Loucy (cell line): ENCODE results near the gene EXOSC2.
A peak's percentile ranks its signal among the peaks of the same experiment; 100 is the strongest.

Source experiments
- H2AFZ ChIP-seq: fragments of 200-600 bp; sonication (generic); 2 replicates; pipeline ENCODE4 v1.6.0; 2016; ENCODE audit warnings: antibody characterized with exemption, mild to moderate bottlenecking, low read length, moderate library complexity
- H3F3A ChIP-seq: fragments of 200-600 bp; 2 replicates; pipeline ENCODE4 v1.6.0; 2016; ENCODE audit warnings: antibody characterized with exemption, low read depth, mild to moderate bottlenecking
- H3K27me3 ChIP-seq: fragments of 200-600 bp; sonication (generic); 2 replicates; pipeline ENCODE4 v1.6.1; 2014; ENCODE audit warnings: low read length, mild to moderate bottlenecking; ENCODE audit not compliant: insufficient read depth, poor library complexity, severe bottlenecking
- H3K36me3 ChIP-seq: fragments of 200-600 bp; sonication (generic); 2 replicates; pipeline ENCODE4 v1.6.1; 2016; ENCODE audit warnings: low read length; ENCODE audit not compliant: insufficient read depth
- H3K4me1 ChIP-seq: fragments of 200-600 bp; sonication (generic); 2 replicates; pipeline ENCODE4 v1.5.1; 2014; ENCODE audit warnings: low read length, mild to moderate bottlenecking; ENCODE audit not compliant: insufficient read depth, poor library complexity, severe bottlenecking
- H3K4me2 ChIP-seq: fragments of 200-600 bp; sonication (generic); 2 replicates; pipeline ENCODE4 v1.6.0; 2014; ENCODE audit warnings: antibody characterized with exemption, low read length, low read depth, mild to moderate bottlenecking; ENCODE audit not compliant: poor library complexity, severe bottlenecking
- H3K4me3 ChIP-seq: fragments of 200-600 bp; sonication (generic); 2 replicates; pipeline ENCODE4 v1.5.1; 2014; ENCODE audit warnings: low read length, mild to moderate bottlenecking, mixed read lengths; ENCODE audit not compliant: poor library complexity, severe bottlenecking
- H3K79me2 ChIP-seq: fragments of 200-600 bp; sonication (generic); 2 replicates; pipeline ENCODE4 v1.6.1; 2014; ENCODE audit warnings: low read length; ENCODE audit not compliant: insufficient read depth
- H3K9ac ChIP-seq: fragments of 200-600 bp; sonication (generic); 2 replicates; pipeline ENCODE4 v1.6.0; 2014; ENCODE audit warnings: mild to moderate bottlenecking, low read depth, low read length, moderate library complexity; ENCODE audit not compliant: poor library complexity, severe bottlenecking
- H3K9me2 ChIP-seq: fragments of 200-600 bp; sonication (generic); replicated peaks from 2 replicates; pipeline ENCODE4 v1.6.1; 2016; ENCODE audit warnings: low read depth, low read length, mixed read lengths
- H3K9me3 ChIP-seq: fragments of 200-600 bp; sonication (generic); 2 replicates; pipeline ENCODE4 v1.6.1; 2014; ENCODE audit warnings: mild to moderate bottlenecking, antibody characterized with exemption, low read length, low read depth; ENCODE audit not compliant: insufficient read depth
- H4K20me1 ChIP-seq: fragments of 200-600 bp; sonication (generic); 2 replicates; pipeline ENCODE4 v1.6.0; 2014; ENCODE audit warnings: antibody characterized with exemption, low read length, mild to moderate bottlenecking; ENCODE audit not compliant: insufficient read depth, poor library complexity, severe bottlenecking
- EZH2phosphoT487 ChIP-seq: fragments of 200-600 bp; IDR thresholded peaks from 2 replicates; pipeline ENCODE4 v1.6.1; 2018; ENCODE audit warnings: antibody characterized with exemption, mild to moderate bottlenecking, moderate library complexity, borderline replicate concordance
- TF ChIP-seq, protein P1 (sequence below): fragments of 200-600 bp; sonication (generic); conservative IDR thresholded peaks from 2 replicates; pipeline ENCODE4 v1.5.1; 2014; ENCODE audit warnings: mild to moderate bottlenecking, antibody characterized with exemption, low read length

EXOSC2 gene

DNA sequence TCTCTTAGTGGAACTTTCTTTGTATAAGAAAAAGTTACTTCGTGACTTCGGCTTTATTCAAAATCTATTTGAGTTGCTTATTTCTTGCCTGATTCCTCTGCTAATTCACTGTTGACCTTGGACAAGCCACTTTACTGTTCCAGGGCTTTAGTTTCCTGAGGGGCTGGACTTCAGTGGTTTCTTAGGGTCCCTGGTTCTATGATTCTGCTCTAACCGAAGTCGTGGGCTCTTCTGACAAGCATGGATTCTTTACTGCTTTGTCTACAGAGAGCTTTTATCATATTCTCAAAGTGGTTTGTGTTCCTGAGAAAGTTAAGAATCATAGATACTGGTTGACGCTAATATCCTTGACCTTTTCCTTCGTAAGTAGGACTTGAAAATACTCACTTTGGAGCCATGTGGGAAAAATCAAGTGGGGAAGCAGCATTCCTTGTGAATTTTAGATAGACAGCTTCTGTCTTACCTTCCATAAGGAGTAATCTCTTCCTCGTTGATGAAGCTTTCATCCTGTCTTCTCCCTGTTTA lies 21.1 kb downstream of the EXOSC2 start:
- H3K9me3 ChIP-seq, result no peaks in the 10 kb centered on the region
- H3K4me3 ChIP-seq, result peak overlapping the region; percentile 84
- TF ChIP-seq, protein P1, sequence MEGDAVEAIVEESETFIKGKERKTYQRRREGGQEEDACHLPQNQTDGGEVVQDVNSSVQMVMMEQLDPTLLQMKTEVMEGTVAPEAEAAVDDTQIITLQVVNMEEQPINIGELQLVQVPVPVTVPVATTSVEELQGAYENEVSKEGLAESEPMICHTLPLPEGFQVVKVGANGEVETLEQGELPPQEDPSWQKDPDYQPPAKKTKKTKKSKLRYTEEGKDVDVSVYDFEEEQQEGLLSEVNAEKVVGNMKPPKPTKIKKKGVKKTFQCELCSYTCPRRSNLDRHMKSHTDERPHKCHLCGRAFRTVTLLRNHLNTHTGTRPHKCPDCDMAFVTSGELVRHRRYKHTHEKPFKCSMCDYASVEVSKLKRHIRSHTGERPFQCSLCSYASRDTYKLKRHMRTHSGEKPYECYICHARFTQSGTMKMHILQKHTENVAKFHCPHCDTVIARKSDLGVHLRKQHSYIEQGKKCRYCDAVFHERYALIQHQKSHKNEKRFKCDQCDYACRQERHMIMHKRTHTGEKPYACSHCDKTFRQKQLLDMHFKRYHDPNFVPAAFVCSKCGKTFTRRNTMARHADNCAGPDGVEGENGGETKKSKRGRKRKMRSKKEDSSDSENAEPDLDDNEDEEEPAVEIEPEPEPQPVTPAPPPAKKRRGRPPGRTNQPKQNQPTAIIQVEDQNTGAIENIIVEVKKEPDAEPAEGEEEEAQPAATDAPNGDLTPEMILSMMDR, result no peak
- peak overlapping the region; percentile 76 for H3K9ac ChIP-seq
- H3K9me2 ChIP-seq, result no peaks in the 10 kb centered on the region
- H2AFZ ChIP-seq, result no peak overlapping the region
- peaks cover 12% of the 10 kb centered on the region for H3K4me1 ChIP-seq
- no peaks in the 10 kb centered on the region for H3F3A ChIP-seq
- H3K79me2 ChIP-seq, result peaks cover 30% of the 10 kb centered on the region
- peaks cover 2% of the 10 kb centered on the region for H4K20me1 ChIP-seq
- H3K4me2 ChIP-seq, result peak overlapping the region; percentile 90
- no peaks in the 10 kb centered on the region for H3K36me3 ChIP-seq
- no peaks in the 10 kb centered on the region for H3K27me3 ChIP-seq

DNA sequence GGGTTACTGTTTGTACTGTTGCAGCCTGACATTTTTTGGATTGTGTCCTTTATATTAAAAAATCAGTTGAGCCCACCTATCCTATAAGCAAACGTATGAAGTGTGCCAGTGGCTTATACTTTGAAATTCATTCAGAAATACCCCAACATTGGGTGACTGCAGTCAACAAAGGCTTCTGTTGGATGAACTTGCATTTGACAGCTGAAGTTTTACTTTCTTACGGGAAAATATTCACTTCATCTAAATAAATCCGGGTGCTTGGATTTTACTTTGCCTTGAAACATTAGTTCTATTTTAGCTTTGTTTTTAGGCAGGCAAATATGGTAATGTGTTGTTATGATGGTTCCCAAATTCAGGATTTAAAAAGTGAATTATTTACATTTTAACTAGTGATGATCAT lies 21.7 kb downstream of the EXOSC2 start:
- H3K27me3 ChIP-seq, result no peaks in the 10 kb centered on the region
- no peaks in the 10 kb centered on the region for H3K9me3 ChIP-seq
- H3K4me3 ChIP-seq, result peak overlapping the region; percentile 84
- no peaks in the 10 kb centered on the region for H3K36me3 ChIP-seq
- TF ChIP-seq, protein P1, result no peak
- TF ChIP-seq EZH2phosphoT487, result no peak
- H3K79me2 ChIP-seq, result peaks cover 30% of the 10 kb centered on the region
- H4K20me1 ChIP-seq, result peaks cover 2% of the 10 kb centered on the region
- H3K4me2 ChIP-seq, result peak overlapping the region; percentile 90
- no peaks in the 10 kb centered on the region for H3K9me2 ChIP-seq
- no peak overlapping the region for H2AFZ ChIP-seq
- H3K4me1 ChIP-seq, result peaks cover 12% of the 10 kb centered on the region
- H3F3A ChIP-seq, result no peaks in the 10 kb centered on the region
- H3K9ac ChIP-seq, result peak overlapping the region; percentile 76

DNA sequence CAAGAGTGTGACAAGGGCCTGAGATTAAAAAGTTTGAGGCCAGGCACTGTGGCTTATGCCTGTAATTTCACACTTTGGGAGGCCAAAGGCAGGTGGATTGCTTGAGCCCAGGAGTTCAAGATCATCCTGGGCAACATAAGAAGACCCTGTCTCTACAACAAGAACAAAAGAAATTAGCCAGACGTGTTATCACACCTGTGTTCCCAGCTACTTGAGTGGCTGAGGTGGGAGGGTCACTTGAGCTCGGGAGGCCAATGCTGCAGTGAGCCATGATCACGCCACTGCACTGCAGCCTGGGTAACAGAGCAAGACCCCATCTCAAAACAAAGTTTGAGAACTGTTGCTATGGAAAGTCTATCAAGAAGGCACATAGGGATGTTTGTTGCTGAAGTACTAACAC lies 25.0 kb downstream of the EXOSC2 start:
- peaks cover 12% of the 10 kb centered on the region for H3K4me1 ChIP-seq
- H3K27me3 ChIP-seq, result no peaks in the 10 kb centered on the region
- no peak overlapping the region for H2AFZ ChIP-seq
- H3K9me3 ChIP-seq, result no peaks in the 10 kb centered on the region
- H3K9ac ChIP-seq, result no peak overlapping the region
- no peaks in the 10 kb centered on the region for H3K36me3 ChIP-seq
- peaks cover 2% of the 10 kb centered on the region for H4K20me1 ChIP-seq
- no peak overlapping the region for H3K4me2 ChIP-seq
- TF ChIP-seq, protein P1, result no peak
- TF ChIP-seq EZH2phosphoT487, result no peak
- H3K4me3 ChIP-seq, result no peak overlapping the region
- H3K79me2 ChIP-seq, result peaks cover 29% of the 10 kb centered on the region
- no peaks in the 10 kb centered on the region for H3F3A ChIP-seq
- no peaks in the 10 kb centered on the region for H3K9me2 ChIP-seq
